ENCODE measurements around the gene KAZALD1. TPM values are rescaled to one million over a fixed set of nuclear protein-coding genes. Genes with fewer than 3 reads are reported as not detected.

KAZALD1 gene
- total RNA-seq, 1 donor from 2014 or later = 11.8 TPM

GRCh38 chr10:101066896-101067355, 5.1 kb downstream of the KAZALD1 start:
- DNase-seq (ENCODE audit: low spot score) = no peak

DNA sequence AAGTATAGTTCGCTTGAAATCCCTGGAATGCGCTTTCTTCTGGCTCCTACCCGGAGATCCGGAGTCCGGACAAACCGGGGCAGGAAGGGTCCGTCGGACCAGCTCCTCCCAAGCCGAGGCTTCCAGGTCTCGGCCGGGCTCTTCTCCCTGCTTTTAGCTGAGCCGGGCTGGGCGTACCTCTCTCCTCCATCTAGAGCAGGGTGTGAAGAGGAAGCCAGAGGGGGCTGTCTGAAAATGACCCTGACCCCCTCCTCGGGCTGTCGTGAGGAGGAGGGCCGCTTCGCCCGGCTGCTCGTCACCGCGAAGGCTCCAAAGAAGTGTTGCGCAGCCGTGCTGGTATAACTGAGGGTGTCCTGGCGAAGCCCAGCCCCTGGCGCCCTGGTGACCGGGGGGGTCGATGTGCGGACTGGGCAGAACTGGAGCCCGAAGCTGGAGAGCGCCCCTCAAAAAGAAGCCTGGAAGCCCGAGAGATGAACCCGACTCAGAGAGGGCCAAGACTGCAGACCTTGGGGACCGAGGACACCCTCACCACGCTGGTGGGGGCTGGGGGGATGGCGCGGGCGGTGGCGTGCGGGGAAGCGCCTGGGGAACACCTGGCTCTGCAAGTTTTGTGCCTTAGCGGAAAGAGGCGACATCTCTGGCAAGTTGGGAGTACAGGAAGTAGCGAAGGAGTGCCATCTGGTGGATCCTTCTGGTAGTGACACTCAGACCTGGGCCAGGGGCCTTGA, 5.7 kb downstream of the KAZALD1 start:
- peak; percentile 83 for DNase-seq (ENCODE audit: low spot score)

- no peak for DNase-seq (ENCODE audit: low spot score)
These were observed 7.7 kb downstream of the KAZALD1 start for GRCh38 chr10:101069441-101069840.

DNA sequence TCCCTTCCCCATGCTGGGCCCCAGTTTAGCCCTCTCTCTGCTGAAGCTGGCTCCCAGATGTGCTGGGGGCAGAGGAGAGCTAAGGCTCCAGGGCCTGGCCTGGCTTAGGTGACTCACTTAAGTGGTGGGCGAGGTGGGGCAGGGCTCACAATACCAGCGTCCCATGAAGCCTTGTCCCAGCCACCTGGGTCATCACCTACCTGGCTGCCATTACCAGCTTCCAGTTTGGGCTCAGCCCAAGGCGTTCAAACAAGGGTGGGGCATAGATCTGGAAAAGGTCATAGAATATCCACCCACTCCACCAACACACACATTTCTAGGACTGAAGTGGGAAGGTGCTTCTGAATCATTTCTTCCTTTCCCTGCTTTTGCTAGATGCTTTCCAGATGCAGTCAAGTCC, 8.3 kb downstream of the KAZALD1 start:
- DNase-seq (ENCODE audit: low spot score) = no peak

GRCh38 chr10:101071267-101071884, 9.6 kb downstream of the KAZALD1 start:
- no peak for DNase-seq (ENCODE audit: low spot score)

DNA sequence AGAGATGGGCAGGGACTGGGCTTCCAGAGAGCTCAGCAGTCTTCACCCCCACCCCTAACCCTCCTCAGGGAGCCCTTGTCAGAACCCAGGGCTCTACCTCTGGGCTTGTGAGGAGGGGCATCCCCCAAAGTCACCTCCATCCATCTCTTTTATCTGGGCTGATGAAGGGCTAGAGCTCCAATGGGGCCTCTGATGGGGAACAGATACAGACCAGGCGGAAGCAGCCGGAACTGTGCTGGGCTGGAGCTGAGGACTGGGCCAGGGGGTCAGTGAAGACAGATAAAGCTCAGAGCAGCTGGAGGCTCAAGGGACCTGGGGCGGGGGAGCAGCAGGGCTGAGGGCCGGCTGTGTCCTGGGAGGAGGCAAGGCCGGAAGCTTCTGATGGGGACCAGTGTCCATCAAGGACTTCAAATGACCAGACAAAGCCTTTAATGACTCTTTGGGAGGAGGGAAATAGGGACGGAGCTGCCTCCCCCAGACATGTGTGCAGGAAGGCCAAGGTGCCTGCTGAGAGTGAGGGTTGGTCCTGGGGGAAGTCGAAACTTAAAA, 10.2 kb downstream of the KAZALD1 start:
- DNase-seq (ENCODE audit: low spot score) = no peak

GRCh38 chr10:101072923-101073322, 11.1 kb downstream of the KAZALD1 start:
- no peak for DNase-seq (ENCODE audit: low spot score)

- DNase-seq (ENCODE audit: low spot score) = no peak
These were observed 11.8 kb downstream of the KAZALD1 start for GRCh38 chr10:101073631-101074030.

DNA sequence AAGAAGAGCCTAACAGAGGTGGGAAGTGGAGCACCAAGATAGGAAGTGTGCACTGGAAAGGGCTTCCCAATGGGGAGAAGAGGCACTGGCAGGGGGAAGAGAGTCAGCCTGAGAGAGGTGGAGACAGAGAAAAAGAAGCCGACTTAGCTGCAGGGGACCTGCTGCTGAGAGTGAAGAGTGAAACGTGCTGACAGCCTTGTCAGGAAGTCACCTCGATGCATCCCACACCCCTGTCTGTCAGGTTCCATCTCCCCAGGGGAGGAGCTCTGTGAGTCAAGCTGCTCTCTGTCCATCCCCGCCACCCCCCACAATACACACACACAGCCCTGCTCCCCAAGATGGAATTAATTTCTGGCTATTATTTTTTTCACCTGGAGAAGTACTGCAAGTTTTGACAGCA, 14.0 kb downstream of the KAZALD1 start:
- no peak for DNase-seq (ENCODE audit: low spot score)

- DNase-seq (ENCODE audit: low spot score) = no peak
These were observed 14.8 kb downstream of the KAZALD1 start for GRCh38 chr10:101076630-101077029.

GRCh38 chr10:101079874-101080273, 18.1 kb downstream of the KAZALD1 start:
- DNase-seq (ENCODE audit: low spot score) = no peak

DNA sequence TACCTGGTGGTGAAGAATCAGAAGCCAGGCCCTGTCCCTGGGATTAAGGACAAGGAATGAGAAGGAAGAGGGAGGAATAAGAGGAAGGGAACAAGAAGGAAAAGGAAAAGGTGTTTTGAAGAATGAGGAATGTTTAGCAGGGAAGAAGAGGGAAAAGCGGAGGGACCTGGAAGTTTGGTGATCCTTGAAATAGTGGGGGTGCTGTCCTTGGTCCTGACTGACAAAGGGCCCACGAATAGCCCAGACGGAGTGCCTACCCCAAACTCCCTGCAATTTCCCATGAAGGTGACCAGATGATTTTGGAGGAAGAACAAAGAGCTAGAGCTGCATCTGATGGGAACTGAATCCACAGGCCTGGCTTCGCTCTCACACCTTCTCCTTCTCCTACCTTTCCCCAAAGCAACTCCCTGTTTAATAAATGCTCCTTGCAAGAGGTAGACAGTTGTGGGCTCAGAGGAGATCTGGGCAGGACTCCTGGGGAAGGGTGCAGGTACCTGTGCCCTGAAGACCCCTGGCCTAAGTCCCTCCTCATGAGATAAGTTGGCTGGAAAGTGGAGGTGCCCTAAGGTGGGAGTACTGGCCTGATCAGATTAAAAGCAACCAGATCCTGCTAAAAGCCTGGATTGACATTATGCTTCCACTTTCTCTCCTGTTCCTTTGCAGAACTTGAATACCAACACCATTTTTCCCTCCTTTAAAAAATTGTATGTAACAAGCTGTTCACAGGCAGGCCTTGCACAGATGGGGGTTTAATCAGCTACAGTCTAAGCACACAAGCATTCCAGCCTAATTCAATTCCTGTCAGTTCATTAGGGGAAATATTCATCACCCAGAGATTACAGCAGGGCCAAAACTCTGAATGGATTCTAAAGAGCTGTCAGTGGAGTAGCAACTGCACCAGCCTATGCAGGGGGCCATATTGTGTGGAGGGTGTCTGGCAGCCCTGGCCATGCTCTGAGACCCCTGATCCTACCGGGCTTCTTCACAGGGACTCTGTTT, 19.4 kb downstream of the KAZALD1 start:
- peak; percentile 26 for DNase-seq (ENCODE audit: low spot score)

DNA sequence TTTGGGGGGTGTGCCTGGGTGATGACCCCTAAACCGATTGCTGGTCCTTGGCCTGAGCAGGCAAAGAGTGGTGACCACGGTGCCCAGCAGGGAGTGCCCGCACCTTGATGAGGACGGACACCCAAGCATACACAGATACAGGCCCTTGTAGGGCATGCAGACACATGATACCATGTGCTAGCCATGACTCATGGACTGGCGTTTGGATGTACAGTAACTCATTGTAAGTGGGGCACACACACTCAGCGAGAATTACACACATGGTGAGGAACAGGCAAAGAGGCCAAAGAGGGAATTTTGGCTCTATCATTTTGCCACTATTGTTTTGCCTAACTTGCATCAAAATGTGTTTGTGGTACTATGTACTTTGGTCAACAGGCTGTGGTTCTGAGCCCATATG, 24.1 kb downstream of the KAZALD1 start:
- no peak for DNase-seq (ENCODE audit: low spot score)

DNA sequence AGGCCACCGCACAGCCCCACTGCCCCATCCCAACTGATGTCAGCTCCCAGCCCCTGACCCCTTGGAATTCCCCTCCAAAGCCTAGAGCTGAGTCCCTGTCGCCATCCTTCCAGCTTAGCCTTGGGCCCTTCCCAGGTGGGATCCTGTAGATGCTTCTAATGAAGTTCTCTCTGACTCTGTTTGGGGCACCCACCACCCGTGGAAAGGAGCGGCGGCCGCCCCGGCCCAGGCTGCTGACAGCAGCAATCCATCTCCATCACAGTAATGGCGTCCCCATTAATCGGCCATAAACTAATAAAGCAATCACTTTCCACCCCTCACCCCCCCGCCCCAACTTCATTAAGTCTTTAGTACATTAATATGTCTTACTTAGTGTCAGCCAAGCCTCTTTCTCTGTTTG, 25.6 kb downstream of the KAZALD1 start:
- DNase-seq (ENCODE audit: low spot score) = no peak

GRCh38 chr10:101087965-101088364, 26.2 kb downstream of the KAZALD1 start:
- DNase-seq (ENCODE audit: low spot score) = no peak

DNA sequence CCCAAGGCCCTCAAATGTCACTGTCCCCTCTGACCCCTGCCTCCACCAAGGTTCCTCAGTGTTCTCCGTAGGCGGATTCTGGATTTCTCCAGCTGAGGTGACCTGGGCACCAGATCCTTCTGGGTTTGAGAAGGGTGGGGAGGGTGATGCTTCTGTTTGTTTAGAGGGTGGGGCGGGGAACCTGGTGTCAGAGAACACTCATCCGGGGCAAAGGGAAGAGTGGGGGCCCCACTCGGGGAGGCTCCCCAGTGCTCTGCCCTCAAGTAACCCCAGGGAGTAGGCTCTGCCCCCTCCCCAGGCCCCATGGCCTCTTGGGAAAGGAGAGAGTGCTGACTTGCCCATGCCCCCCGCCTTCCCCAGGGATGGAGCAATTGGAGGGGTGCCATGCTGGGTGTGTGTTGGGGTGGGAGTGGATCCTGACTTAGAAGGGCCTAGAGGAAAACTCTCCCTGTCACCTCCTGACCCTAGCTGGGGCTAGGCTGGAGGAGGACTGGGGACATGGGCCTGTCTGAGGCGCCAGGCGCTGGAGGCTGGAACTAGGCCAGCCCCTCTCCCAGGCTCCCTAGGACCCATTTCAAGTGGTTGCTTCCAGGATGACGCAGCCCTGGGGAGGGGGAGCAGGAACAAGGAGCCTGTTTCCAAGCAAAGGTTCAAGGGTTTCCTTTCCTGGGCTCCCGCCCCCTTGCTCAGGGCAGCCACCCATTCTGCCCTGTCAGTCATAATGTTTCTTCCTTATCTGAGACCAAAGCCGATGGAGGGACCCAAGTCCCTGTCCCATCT, 27.9 kb downstream of the KAZALD1 start:
- no peak for DNase-seq (ENCODE audit: low spot score)

DNA sequence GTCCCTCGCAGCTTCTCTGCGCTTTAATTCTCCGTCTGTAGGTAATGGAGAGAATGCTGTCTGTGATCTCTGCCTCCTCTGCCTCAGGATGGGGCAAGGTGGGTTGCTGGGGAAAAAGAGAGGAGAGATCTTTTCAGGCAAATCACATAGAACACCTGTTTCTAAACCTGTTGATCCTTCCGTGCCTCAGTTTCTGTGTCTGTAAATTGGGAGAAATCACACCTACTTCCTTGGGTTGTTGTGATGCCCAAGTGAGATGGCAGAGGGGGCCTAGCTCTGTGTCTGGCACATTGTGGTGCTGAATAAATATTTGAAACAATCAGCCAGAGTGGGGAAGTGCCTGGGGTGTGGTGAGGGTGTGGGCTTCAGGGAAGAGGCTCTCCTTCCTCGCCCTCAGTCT, 28.8 kb downstream of the KAZALD1 start:
- DNase-seq (ENCODE audit: low spot score) = no peak

DNA sequence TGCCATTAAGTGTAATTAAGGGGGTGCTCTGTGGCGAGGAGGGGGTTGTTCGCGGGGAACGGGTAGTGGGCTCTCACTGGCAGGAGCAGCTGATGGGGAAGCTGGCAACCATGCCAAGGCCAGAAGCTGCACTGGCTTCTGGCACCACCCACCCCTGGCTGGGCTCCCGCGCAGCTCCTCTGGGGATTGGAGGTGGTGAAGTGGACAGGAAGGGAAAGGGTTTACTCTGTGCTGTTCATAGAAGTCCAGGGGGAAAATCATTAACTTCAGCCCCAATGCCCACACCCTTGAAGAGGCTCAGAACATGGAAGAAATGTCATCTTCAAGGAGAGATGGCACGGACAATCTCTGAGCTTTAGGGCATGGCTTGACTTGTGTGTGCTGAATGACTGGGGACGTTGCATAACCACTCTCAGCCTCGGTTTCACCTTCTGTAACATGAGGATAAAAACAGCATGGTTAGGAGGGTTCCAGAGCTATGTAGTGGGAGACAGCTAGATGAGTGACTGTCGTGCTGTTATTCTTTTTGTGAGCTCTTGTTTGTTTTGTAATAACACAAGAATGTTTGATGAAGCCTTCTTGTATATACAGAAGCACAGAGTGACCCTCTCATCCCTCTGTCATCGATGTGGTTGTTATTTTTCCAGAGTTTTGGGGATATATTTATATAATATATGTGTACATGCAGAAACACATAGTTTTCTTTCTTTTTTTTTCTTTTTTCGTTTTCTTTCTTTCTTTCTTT, 29.9 kb downstream of the KAZALD1 start:
- no peak for DNase-seq (ENCODE audit: low spot score)

DNA sequence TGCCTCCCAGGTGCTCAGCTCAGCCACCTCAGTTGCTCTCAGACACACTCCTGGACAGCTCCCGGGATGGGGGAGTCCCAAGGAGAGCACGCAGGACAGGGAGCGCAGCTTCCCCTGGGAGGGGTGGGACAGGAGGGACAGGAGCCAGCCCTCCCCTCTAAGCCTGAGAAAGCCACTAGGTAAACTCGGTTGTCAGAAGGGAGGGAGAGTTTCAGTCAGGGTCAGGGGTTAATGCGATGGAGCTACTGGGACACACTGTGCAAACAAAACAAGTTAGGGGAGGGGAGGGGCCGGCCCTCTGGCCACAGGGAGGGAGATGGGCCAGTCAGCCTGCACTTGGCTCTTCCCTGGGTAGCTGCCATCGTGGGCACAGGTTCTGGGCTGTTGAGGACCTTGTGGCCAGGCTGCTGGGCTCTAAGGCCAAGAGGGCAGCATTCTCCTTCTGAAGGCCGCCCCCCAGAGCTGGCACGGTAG, 31.1 kb downstream of the KAZALD1 start:
- no peak for DNase-seq (ENCODE audit: low spot score)
